Sigmoid colon (tissue), 7 donors: ENCODE results near the gene CDKN1A. TPM values are rescaled to one million over a fixed set of nuclear protein-coding genes. Genes with fewer than 3 reads are reported as not detected.

Source experiments
- DNase-seq: peaks from one replicate; pipeline ENCODE4 v3.0.0-alpha.2; 2019
- H3K27ac ChIP-seq, 4 donors: fragments of 200-600 bp; sonication (generic); one replicate each; pipeline ENCODE4 v1.5.1; 2016 to 2019; ENCODE audit warnings: mild to moderate bottlenecking in 1 of 4
- H3K27me3 ChIP-seq, 3 donors: fragments of 200-600 bp; sonication (generic); one replicate each; pipeline ENCODE4 v1.5.1; 2019; ENCODE audit warnings: mild to moderate bottlenecking in 1 of 3
- H3K36me3 ChIP-seq, 4 donors: fragments of 200-600 bp; sonication (generic); one replicate each; pipeline ENCODE4 v1.5.1; 2016 to 2019
- H3K4me1 ChIP-seq, 4 donors: fragments of 200-600 bp; sonication (generic); one replicate each; pipeline ENCODE4 v1.5.1; 2017 to 2019
- H3K4me3 ChIP-seq, 4 donors: fragments of 200-600 bp; sonication (generic); one replicate each; pipeline ENCODE4 v1.5.1; 2017 to 2019; ENCODE audit warnings: mild to moderate bottlenecking in 2 of 4, moderate library complexity in 1 of 4
- H3K9me3 ChIP-seq, 4 donors: fragments of 200-600 bp in 3 of 4; sonication (generic) in 3 of 4; one replicate each; pipeline versions ENCODE4 v1.5.1 to v1.6.1; 2013 to 2019
- EP300 ChIP-seq, 4 donors: sonication (generic); formaldehyde crosslinking; IDR thresholded peaks; one replicate each; pipeline ENCODE4 v1.6.1; 2017; ENCODE audit warnings: antibody characterized with exemption in 4 of 4
- POLR2A ChIP-seq, 2 donors: fragments of 450-650 bp; IDR thresholded peaks; one replicate each; pipeline ENCODE4 v1.6.1; 2016; ENCODE audit warnings: antibody characterized with exemption in 2 of 2, mild to moderate bottlenecking in 2 of 2, moderate library complexity in 2 of 2
- POLR2AphosphoS5 ChIP-seq, 4 donors: sonication (generic); formaldehyde crosslinking; IDR thresholded peaks; one replicate each; pipeline ENCODE4 v1.6.1; 2017; ENCODE audit warnings: antibody characterized with exemption in 4 of 4
- WGBS, 2 donors: extraction: QIAGEN DNeasy Blood & Tissue Kit; methylation state at CpG; one replicate each; pipeline ENCODE4 v1.1.7; 2013; 5-methylcytosine and 5-hydroxymethylcytosine counted together
- intact Hi-C: fragments of 100-400 bp; cut with DNase I; formaldehyde crosslinking; loops from one replicate; pipeline ENCODE4 v1.15.1; 2023
- polyA plus RNA-seq, 3 donors: library from polyadenylated mRNA; stranded (reverse); fragments of 200-250 nt; gene quantifications; one replicate each; pipeline ENCODE4 v1.2.3, GENCODE V29; 2013
- total RNA-seq, 4 donors: library from RNA; depleted of rRNA; stranded (reverse); fragments of >200 nt; gene quantifications; one replicate each; pipeline ENCODE4 v1.1.0, GENCODE V29; 2016
- TF ChIP-seq, protein P1 (sequence below), 4 experiments: fragments of 450-650 bp in 3 of 4; fragments of 200-600 bp in 1 of 4; IDR thresholded peaks; one replicate each; pipeline ENCODE4 v1.5.1; 2016 to 2019; ENCODE audit warnings: antibody characterized with exemption in 4 of 4, mild to moderate bottlenecking in 3 of 4, moderate library complexity in 2 of 4
- donor health status: healthy with polysubstance abuse.
- donor health status: Bipolar disorder and iron deficiency.
- donor health status: healthy.

CDKN1A gene
- total and polyA plus RNA-seq, 7 donors = 35.7 to 429 (median 255) TPM

DNA sequence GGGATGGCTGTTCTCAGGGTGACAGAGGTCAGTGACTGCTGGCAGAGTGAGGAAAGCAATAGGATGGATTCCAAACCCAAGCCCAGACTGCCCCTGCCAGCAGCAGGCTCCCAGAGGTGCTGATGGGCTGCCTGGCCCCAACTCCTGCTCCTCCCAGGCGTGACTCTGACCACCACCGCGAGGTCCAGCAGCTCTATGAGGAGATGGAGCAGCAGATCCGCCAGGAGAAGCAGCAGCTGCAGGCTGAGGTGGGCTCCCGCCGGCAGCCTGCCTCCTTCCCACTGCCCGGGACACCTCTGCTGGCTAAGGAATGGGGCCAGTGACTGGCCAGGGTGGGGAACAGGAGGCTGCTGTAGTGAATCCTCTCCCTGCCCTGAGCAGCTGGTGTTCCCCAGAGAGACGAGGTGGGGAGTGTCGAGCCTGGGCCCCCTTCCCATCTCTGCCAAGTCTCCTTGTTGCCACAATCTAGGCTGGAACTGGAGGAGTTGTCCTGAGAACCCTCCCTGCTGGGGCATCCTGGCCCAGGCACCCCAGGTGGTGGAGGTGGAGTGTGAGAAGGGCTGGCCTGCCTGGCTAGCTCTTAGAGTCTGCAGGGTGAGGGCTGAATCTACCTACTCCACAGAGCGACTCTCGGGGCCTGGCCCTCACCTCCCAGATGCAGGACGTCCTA, 39.5 kb downstream of the CDKN1A start:
- peak; percentile 53 for DNase-seq
- Histone ChIP-seq H3K27me3 (no peaks in the 10 kb centered on the region), H3K27ac (no peak overlapping the region), H3K36me3 (no peaks in the 10 kb centered on the region), H3K4me3 (no peak overlapping the region), H3K4me1 (no peaks in the 10 kb centered on the region), H3K9me3 (no peaks in the 10 kb centered on the region)
- 82 to 88% methylated on average over 12 of the region's 12 CpGs for WGBS, 2 donors
- TF ChIP-seq, protein P1, sequence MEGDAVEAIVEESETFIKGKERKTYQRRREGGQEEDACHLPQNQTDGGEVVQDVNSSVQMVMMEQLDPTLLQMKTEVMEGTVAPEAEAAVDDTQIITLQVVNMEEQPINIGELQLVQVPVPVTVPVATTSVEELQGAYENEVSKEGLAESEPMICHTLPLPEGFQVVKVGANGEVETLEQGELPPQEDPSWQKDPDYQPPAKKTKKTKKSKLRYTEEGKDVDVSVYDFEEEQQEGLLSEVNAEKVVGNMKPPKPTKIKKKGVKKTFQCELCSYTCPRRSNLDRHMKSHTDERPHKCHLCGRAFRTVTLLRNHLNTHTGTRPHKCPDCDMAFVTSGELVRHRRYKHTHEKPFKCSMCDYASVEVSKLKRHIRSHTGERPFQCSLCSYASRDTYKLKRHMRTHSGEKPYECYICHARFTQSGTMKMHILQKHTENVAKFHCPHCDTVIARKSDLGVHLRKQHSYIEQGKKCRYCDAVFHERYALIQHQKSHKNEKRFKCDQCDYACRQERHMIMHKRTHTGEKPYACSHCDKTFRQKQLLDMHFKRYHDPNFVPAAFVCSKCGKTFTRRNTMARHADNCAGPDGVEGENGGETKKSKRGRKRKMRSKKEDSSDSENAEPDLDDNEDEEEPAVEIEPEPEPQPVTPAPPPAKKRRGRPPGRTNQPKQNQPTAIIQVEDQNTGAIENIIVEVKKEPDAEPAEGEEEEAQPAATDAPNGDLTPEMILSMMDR (IDR thresholded peaks at IDR 0.05) = no peak
- intact Hi-C loops = no loop called here

DNA sequence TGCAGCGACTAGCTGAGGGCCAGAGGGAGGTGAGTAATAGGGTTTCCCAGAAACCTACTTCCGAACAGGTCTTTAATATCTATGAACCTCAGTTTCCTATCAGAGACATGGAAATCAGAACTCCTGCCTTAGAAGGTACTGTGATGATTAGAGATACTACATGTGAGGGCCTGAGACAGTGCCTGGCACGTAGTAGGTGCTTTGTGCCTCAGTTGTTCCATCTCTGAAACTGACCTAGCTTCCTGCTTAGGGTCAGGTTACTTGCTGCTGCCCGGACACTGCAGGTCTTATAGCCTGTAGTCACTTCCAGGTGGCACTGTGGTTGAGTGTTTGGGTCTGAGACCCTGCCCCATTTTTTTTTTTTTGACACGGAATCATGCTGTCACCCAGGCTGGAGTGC, 40.0 kb downstream of the CDKN1A start:
- WGBS, 2 donors = 73 to 81% methylated on average over 5 of the region's 5 CpGs
- H3K9me3 ChIP-seq = no peaks in the 10 kb centered on the region
- no peak overlapping the region for H3K27ac ChIP-seq
- intact Hi-C loops = no loop called here
- no peaks in the 10 kb centered on the region for H3K36me3 ChIP-seq
- no peaks in the 10 kb centered on the region for H3K4me1 ChIP-seq
- no peaks in the 10 kb centered on the region for H3K27me3 ChIP-seq
- H3K4me3 ChIP-seq = no peak overlapping the region
- TF ChIP-seq POLR2AphosphoS5 (IDR thresholded peaks at IDR 0.05) (no peak), EP300 (IDR thresholded peaks at IDR 0.05) (no peak), POLR2A (IDR thresholded peaks at IDR 0.05) (no peak)
- TF ChIP-seq, protein P1 (IDR thresholded peaks at IDR 0.05) = no peak
- DNase-seq = no peak

DNA sequence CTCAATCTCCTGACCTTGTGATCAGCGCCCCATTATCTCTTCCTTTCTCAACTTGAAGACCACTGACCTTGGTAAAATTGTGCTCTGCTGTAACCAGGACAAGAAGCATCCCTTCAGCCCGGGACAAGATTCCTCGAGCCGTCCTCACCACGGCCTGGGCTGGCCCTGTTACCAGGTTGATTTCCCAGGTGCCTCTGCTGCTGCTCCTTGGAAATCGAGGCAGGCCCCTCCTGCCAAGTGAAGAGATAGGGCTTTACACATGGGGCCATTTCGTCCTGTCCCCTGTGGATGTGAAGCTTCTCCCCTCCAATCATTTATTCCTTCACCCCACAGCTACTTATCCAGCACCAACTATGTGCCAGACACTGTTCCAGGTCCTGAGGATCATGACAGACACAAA, 40.6 kb downstream of the CDKN1A start:
- 93% methylated on average over 7 of the region's 7 CpGs for WGBS, 2 donors
- Histone ChIP-seq H3K4me3 (no peak overlapping the region), H3K27me3 (no peaks in the 10 kb centered on the region), H3K27ac (no peak overlapping the region), H3K36me3 (no peaks in the 10 kb centered on the region), H3K4me1 (no peaks in the 10 kb centered on the region), H3K9me3 (no peaks in the 10 kb centered on the region)
- intact Hi-C loops = no loop called here
- DNase-seq = no peak
- TF ChIP-seq EP300 (IDR thresholded peaks at IDR 0.05) (no peak), POLR2A (IDR thresholded peaks at IDR 0.05) (no peak), POLR2AphosphoS5 (IDR thresholded peaks at IDR 0.05) (no peak)
- TF ChIP-seq, protein P1 (IDR thresholded peaks at IDR 0.05) = no peak

DNA sequence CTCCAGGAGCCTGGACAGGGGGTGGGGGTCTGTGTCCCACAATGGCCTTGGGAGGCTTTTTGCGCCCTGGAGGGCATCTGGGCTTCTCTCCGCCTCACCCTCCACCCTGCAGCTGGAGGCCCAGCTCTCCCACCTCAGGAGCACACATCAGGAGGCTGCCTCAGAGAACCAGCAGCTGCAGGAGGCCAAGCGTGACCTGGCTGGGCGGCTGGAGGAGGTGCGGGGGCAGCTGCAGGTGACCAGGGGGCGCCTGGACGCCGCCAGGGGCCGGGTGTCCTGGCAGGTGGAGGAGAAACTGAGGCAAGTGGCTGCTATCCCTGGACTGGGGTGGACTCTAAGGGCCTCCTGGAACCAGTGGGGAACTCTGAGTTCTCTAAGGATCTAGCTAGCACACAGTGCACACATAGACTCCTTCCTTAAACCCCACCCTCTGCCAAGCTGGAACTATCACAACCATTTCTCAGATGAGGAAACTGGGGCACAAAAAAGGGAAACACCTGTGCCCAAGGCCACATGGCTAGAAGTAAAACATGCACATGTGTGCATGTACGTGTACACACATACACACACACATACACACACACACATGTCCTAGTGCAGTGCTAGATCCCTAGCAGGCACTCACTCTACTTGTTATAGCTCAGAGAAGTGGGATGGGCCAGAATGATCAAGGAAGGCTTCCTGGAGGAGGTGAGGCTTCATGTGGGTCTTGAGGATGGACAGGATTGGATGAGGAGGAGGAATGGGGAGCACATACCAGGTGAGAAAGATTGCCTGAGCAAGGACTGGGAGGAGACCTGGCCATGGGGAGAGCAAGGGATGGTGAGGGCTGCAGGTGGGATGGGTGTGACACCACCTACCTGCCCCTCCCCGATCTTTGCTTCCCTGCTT, 42.0 kb downstream of the CDKN1A start:
- TF ChIP-seq POLR2AphosphoS5 (IDR thresholded peaks at IDR 0.05) (no peak), EP300 (IDR thresholded peaks at IDR 0.05) (no peak), POLR2A (IDR thresholded peaks at IDR 0.05) (no peak)
- TF ChIP-seq, protein P1 (IDR thresholded peaks at IDR 0.05) = no peak
- Histone ChIP-seq H3K4me3 (no peak overlapping the region), H3K36me3 (no peaks in the 10 kb centered on the region), H3K27me3 (no peaks in the 10 kb centered on the region), H3K27ac (no peak overlapping the region), H3K4me1 (no peaks in the 10 kb centered on the region), H3K9me3 (no peaks in the 10 kb centered on the region)
- DNase-seq = peak; percentile 47
- intact Hi-C loops = no loop called here
- 84 to 93% methylated on average over 11 of the region's 11 CpGs for WGBS, 2 donors
